ENCODE measurements around the gene PCDH15.

The PCDH15 gene

DNA sequence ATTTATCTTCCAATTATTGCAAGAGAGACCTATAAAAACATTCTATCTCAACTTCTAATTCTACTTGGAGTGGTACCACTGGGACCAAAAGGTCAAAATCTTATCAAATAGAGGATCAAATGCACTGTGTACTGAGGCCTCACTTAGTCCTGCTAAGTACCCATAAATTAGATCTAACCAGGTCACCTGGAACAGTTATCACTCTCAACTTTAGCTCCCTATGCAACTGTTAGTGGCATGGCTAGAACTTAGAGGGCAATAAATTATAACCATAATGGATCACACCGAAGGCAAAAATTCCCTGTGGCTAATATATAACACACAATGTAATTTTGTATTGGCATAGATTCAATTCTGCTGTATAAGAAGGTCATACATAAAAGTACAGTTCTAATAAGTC is 428.9 kb downstream of the PCDH15 start:
- H3K4me1 ChIP-seq (ENCODE audit: control insufficient read depth, insufficient read depth, low read length), result no peaks in the 10 kb centered on the region
- no peak overlapping the region for H3K4me2 ChIP-seq (ENCODE audit: low read length)
- H3K9ac ChIP-seq (ENCODE audit: low read depth, low read length), result no peak overlapping the region
- no peak overlapping the region for H3K4me3 ChIP-seq (ENCODE audit: low read length)
- H3K9me3 ChIP-seq (replicated peaks; ENCODE audit: low read length), result no peaks in the 10 kb centered on the region
- no peaks in the 10 kb centered on the region for H3K27me3 ChIP-seq (ENCODE audit: control insufficient read depth, insufficient read depth, low read length)
- H3K36me3 ChIP-seq (ENCODE audit: insufficient read depth, low read length), result no peaks in the 10 kb centered on the region

DNA sequence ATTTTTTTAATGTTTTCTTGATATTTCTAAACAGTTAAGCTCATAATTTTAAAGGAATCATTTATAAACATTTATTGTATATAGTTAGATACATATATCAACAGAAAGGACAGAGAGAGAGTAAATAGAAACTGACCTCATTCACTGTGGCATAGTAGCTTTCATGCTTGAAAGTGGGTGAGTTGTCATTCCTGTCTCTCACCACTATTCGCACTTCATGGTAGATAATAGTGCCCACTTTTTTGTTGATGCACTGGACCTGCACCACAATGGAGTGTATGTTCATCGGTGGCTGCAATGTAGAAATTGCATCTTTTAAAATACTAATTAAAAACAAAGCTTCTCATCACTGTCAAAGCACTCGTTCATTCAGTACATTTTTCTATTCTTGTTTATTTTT is 432.0 kb downstream of the PCDH15 start:
- no peaks in the 10 kb centered on the region for H3K36me3 ChIP-seq (ENCODE audit: insufficient read depth, low read length)

DNA sequence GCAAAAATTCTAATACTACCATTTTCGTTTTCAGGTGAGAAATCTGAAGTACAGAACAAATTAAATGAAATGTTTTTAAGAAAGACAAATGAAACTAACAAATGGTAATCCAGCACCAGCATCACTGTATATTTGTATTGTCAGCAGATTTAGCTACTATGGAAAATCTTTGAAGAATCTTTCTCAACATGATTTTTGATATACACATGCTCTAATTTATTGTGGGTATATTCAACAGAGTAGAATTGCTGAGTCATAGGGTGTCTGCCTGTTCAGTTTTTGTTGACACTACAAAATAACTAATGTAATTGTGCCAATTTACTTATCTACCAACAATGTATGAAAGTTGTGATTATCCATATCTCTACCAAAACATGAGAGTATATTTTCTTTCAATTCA is 437.6 kb downstream of the PCDH15 start:
- Histone ChIP-seq H3K4me2 (ENCODE audit: low read length) (no peak overlapping the region), H3K4me3 (ENCODE audit: low read length) (no peak overlapping the region), H3K4me1 (ENCODE audit: control insufficient read depth, insufficient read depth, low read length) (no peaks in the 10 kb centered on the region), H3K9ac (ENCODE audit: low read depth, low read length) (no peak overlapping the region), H3K27me3 (ENCODE audit: control insufficient read depth, insufficient read depth, low read length) (no peaks in the 10 kb centered on the region), H3K36me3 (ENCODE audit: insufficient read depth, low read length) (no peaks in the 10 kb centered on the region), H3K9me3 (replicated peaks; ENCODE audit: low read length) (no peaks in the 10 kb centered on the region)

More for the DNA sequence above, 432.0 kb downstream of the PCDH15 start:
- no peak overlapping the region for H3K9ac ChIP-seq (ENCODE audit: low read depth, low read length)
- H3K4me1 ChIP-seq (ENCODE audit: control insufficient read depth, insufficient read depth, low read length), result no peaks in the 10 kb centered on the region
- no peaks in the 10 kb centered on the region for H3K27me3 ChIP-seq (ENCODE audit: control insufficient read depth, insufficient read depth, low read length)
- no peaks in the 10 kb centered on the region for H3K9me3 ChIP-seq (replicated peaks; ENCODE audit: low read length)
- no peak overlapping the region for H3K4me3 ChIP-seq (ENCODE audit: low read length)
- no peak overlapping the region for H3K4me2 ChIP-seq (ENCODE audit: low read length)

GRCh38 chr10:54342058-54342457 is 459.0 kb downstream of the PCDH15 start:
- H3K4me1 ChIP-seq (ENCODE audit: control insufficient read depth, insufficient read depth, low read length), result no peaks in the 10 kb centered on the region
- no peak overlapping the region for H3K4me3 ChIP-seq (ENCODE audit: low read length)
- H3K36me3 ChIP-seq (ENCODE audit: insufficient read depth, low read length), result no peaks in the 10 kb centered on the region
- H3K27me3 ChIP-seq (ENCODE audit: control insufficient read depth, insufficient read depth, low read length), result no peaks in the 10 kb centered on the region
- H3K9me3 ChIP-seq (replicated peaks; ENCODE audit: low read length), result peaks cover 11% of the 10 kb centered on the region
- no peak overlapping the region for H3K9ac ChIP-seq (ENCODE audit: low read depth, low read length)
- H3K4me2 ChIP-seq (ENCODE audit: low read length), result no peak overlapping the region

- Histone ChIP-seq H3K9ac (ENCODE audit: low read depth, low read length) (no peak overlapping the region), H3K4me3 (ENCODE audit: low read length) (no peak overlapping the region), H3K4me2 (ENCODE audit: low read length) (no peak overlapping the region), H3K9me3 (replicated peaks; ENCODE audit: low read length) (no peaks in the 10 kb centered on the region), H3K4me1 (ENCODE audit: control insufficient read depth, insufficient read depth, low read length) (no peaks in the 10 kb centered on the region), H3K27me3 (ENCODE audit: control insufficient read depth, insufficient read depth, low read length) (no peaks in the 10 kb centered on the region), H3K36me3 (ENCODE audit: insufficient read depth, low read length) (no peaks in the 10 kb centered on the region)
Observed at GRCh38 chr10:54335296-54335695, 465.7 kb downstream of the PCDH15 start.

GRCh38 chr10:54319341-54319740 is 481.7 kb downstream of the PCDH15 start:
- no peaks in the 10 kb centered on the region for H3K9me3 ChIP-seq (replicated peaks; ENCODE audit: low read length)
- no peak overlapping the region for H3K4me3 ChIP-seq (ENCODE audit: low read length)
- H3K4me1 ChIP-seq (ENCODE audit: control insufficient read depth, insufficient read depth, low read length), result no peaks in the 10 kb centered on the region
- no peaks in the 10 kb centered on the region for H3K27me3 ChIP-seq (ENCODE audit: control insufficient read depth, insufficient read depth, low read length)
- no peak overlapping the region for H3K9ac ChIP-seq (ENCODE audit: low read depth, low read length)
- H3K36me3 ChIP-seq (ENCODE audit: insufficient read depth, low read length), result no peaks in the 10 kb centered on the region
- no peak overlapping the region for H3K4me2 ChIP-seq (ENCODE audit: low read length)

GRCh38 chr10:54318470-54318869 is 482.6 kb downstream of the PCDH15 start:
- no peak overlapping the region for H3K4me3 ChIP-seq (ENCODE audit: low read length)
- H3K27me3 ChIP-seq (ENCODE audit: control insufficient read depth, insufficient read depth, low read length), result no peaks in the 10 kb centered on the region
- no peaks in the 10 kb centered on the region for H3K9me3 ChIP-seq (replicated peaks; ENCODE audit: low read length)
- no peaks in the 10 kb centered on the region for H3K36me3 ChIP-seq (ENCODE audit: insufficient read depth, low read length)
- no peaks in the 10 kb centered on the region for H3K4me1 ChIP-seq (ENCODE audit: control insufficient read depth, insufficient read depth, low read length)
- no peak overlapping the region for H3K9ac ChIP-seq (ENCODE audit: low read depth, low read length)
- no peak overlapping the region for H3K4me2 ChIP-seq (ENCODE audit: low read length)

GRCh38 chr10:54314430-54314829 is 486.6 kb downstream of the PCDH15 start:
- H3K9ac ChIP-seq (ENCODE audit: low read depth, low read length), result no peak overlapping the region
- no peaks in the 10 kb centered on the region for H3K36me3 ChIP-seq (ENCODE audit: insufficient read depth, low read length)
- no peaks in the 10 kb centered on the region for H3K9me3 ChIP-seq (replicated peaks; ENCODE audit: low read length)
- H3K4me2 ChIP-seq (ENCODE audit: low read length), result no peak overlapping the region
- H3K4me3 ChIP-seq (ENCODE audit: low read length), result no peak overlapping the region
- H3K27me3 ChIP-seq (ENCODE audit: control insufficient read depth, insufficient read depth, low read length), result no peaks in the 10 kb centered on the region
- no peaks in the 10 kb centered on the region for H3K4me1 ChIP-seq (ENCODE audit: control insufficient read depth, insufficient read depth, low read length)

GRCh38 chr10:54284526-54285193 is 516.4 kb downstream of the PCDH15 start:
- Histone ChIP-seq H3K27me3 (ENCODE audit: control insufficient read depth, insufficient read depth, low read length) (no peaks in the 10 kb centered on the region), H3K9ac (ENCODE audit: low read depth, low read length) (no peak overlapping the region), H3K4me3 (ENCODE audit: low read length) (no peak overlapping the region), H3K9me3 (replicated peaks; ENCODE audit: low read length) (peaks cover 4% of the 10 kb centered on the region), H3K4me2 (ENCODE audit: low read length) (no peak overlapping the region), H3K4me1 (ENCODE audit: control insufficient read depth, insufficient read depth, low read length) (no peaks in the 10 kb centered on the region), H3K36me3 (ENCODE audit: insufficient read depth, low read length) (no peaks in the 10 kb centered on the region)

DNA sequence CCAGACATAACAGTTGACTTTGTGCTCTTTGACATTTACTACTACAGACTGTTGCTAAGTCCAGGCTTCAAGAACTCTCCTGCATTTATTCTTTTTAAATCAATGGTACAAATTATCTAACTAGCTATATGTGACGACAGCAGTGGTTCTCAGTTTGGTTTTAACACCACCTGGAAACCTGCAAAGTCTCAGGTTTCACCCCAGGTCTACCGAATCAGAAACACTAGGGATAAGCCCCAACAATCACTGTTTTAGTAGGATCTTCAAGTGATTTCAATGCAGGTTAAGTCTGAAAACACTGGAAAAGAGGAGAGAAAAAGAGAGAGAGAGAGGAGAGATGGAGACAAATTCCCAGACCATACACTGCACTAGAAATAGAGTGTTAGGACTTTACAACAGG is 519.0 kb downstream of the PCDH15 start:
- H3K27me3 ChIP-seq (ENCODE audit: control insufficient read depth, insufficient read depth, low read length), result no peaks in the 10 kb centered on the region
- H3K36me3 ChIP-seq (ENCODE audit: insufficient read depth, low read length), result no peaks in the 10 kb centered on the region
- H3K4me1 ChIP-seq (ENCODE audit: control insufficient read depth, insufficient read depth, low read length), result no peaks in the 10 kb centered on the region
- no peak overlapping the region for H3K9ac ChIP-seq (ENCODE audit: low read depth, low read length)
- no peak overlapping the region for H3K4me2 ChIP-seq (ENCODE audit: low read length)
- no peak overlapping the region for H3K4me3 ChIP-seq (ENCODE audit: low read length)
- H3K9me3 ChIP-seq (replicated peaks; ENCODE audit: low read length), result peaks cover under 1% of the 10 kb centered on the region

DNA sequence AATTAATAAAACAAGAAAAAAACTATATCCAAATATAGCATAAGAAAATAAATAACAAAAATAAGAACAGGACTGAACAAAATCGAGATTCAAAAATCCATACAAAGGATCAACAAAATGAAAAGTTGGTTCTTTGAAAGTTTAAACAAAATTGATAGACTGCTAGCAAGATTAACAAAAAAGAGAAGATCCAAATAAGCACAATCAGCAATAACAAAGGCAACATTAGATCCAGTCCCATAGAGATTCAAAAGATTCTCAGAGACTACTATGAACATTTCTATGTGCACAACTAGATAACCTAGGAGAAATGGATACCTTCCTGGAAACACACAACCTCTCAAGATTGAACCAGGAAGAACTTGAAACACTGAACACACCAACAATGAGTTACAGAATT is 534.6 kb downstream of the PCDH15 start:
- Histone ChIP-seq H3K4me1 (ENCODE audit: control insufficient read depth, insufficient read depth, low read length) (no peaks in the 10 kb centered on the region), H3K4me3 (ENCODE audit: low read length) (no peak overlapping the region), H3K36me3 (ENCODE audit: insufficient read depth, low read length) (no peaks in the 10 kb centered on the region), H3K9ac (ENCODE audit: low read depth, low read length) (no peak overlapping the region), H3K27me3 (ENCODE audit: control insufficient read depth, insufficient read depth, low read length) (no peaks in the 10 kb centered on the region), H3K4me2 (ENCODE audit: low read length) (no peak overlapping the region), H3K9me3 (replicated peaks; ENCODE audit: low read length) (no peaks in the 10 kb centered on the region)

DNA sequence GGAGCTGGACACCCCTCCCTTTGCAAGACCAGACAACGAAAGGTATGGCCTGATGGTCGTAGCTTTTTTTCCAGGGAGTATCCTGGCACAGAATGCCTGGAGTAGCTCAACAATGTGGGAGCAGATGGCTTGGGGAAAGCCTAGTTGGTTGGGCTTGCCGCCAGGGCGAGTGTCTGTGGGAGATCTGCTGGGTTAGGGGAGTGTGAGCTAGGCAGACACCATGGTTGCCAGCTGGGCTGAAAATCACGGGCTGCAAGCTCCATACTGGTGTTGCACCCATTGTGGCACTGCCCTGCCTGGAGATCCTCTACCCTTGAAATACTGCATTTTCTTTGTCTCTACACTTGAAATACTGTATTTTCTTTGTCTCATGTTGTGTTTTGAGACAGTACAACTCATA is 538.3 kb downstream of the PCDH15 start:
- no peak overlapping the region for H3K4me2 ChIP-seq (ENCODE audit: low read length)
- H3K9ac ChIP-seq (ENCODE audit: low read depth, low read length), result no peak overlapping the region
- H3K27me3 ChIP-seq (ENCODE audit: control insufficient read depth, insufficient read depth, low read length), result no peaks in the 10 kb centered on the region
- no peaks in the 10 kb centered on the region for H3K4me1 ChIP-seq (ENCODE audit: control insufficient read depth, insufficient read depth, low read length)
- H3K36me3 ChIP-seq (ENCODE audit: insufficient read depth, low read length), result no peaks in the 10 kb centered on the region
- no peak overlapping the region for H3K4me3 ChIP-seq (ENCODE audit: low read length)
- no peaks in the 10 kb centered on the region for H3K9me3 ChIP-seq (replicated peaks; ENCODE audit: low read length)

Measured in skeletal muscle satellite cell (primary cell).